ENCODE data around the gene SAP30. TPM values are rescaled to one million over a fixed set of nuclear protein-coding genes. Genes with fewer than 3 reads are reported as not detected.

SAP30 gene
- total and polyA plus RNA-seq, 2 of the 4 experiments (the other 2 are of a cell fraction) = 3.8 to 11.7 TPM

- H2BK20ac ChIP-seq (ENCODE audit: low read depth, low read length) = no peak overlapping the region
- H2AFZ ChIP-seq (replicated peaks; ENCODE audit: low read length, poor library complexity) = no peak overlapping the region
- TF ChIP-seq RFX5 (IDR thresholded peaks at IDR 0.05; ENCODE audit: low read depth, low read length) (no peak), NFE2L2 (IDR thresholded peaks at IDR 0.05; ENCODE audit: low read depth, low read length) (no peak), CEBPB (IDR thresholded peaks at IDR 0.05; ENCODE audit: low read depth, low read length) (no peak), MAZ (IDR thresholded peaks at IDR 0.05; ENCODE audit: borderline replicate concordance, low read depth, low read length) (no peak), MXI1 (IDR thresholded peaks at IDR 0.05; ENCODE audit: borderline replicate concordance, low read depth, low read length) (no peak), RCOR1 (IDR thresholded peaks at IDR 0.05; ENCODE audit: insufficient replicate concordance, low read length) (no peak), FOS (IDR thresholded peaks at IDR 0.05; ENCODE audit: low read depth, low read length) (no peak), POLR2A (IDR thresholded peaks at IDR 0.05; ENCODE audit: low read depth, low read length) (no peak), MAFK (IDR thresholded peaks at IDR 0.05; ENCODE audit: low read depth, low read length) (no peak), SMC3 (IDR thresholded peaks at IDR 0.05; ENCODE audit: low read depth, low read length) (no peak), RAD21 (IDR thresholded peaks at IDR 0.05; ENCODE audit: low read length) (no peak), USF2 (IDR thresholded peaks at IDR 0.05; ENCODE audit: low read depth, low read length) (no peak), CTCF (conservative IDR thresholded peaks at IDR 0.05; ENCODE audit: low read depth, low read length) (no peak), ELK1 (IDR thresholded peaks at IDR 0.05; ENCODE audit: borderline replicate concordance, low read depth, low read length) (no peak), BHLHE40 (IDR thresholded peaks at IDR 0.05; ENCODE audit: low read depth, low read length) (no peak), CHD1 (IDR thresholded peaks at IDR 0.05; ENCODE audit: low read depth, low read length) (no peak)
- H2BK15ac ChIP-seq (ENCODE audit: low read depth, low read length) = no peak overlapping the region
- H3K27ac ChIP-seq (ENCODE audit: insufficient read depth, low read length) = no peak overlapping the region
- no TSS peak for BruUV-seq (replicated peaks)
- H3K9me1 ChIP-seq (ENCODE audit: insufficient read depth, low read length) = no peaks in the 10 kb centered on the region; the same call in 1 of the 2 replicates
- no peak overlapping the region for H3K14ac ChIP-seq (replicated peaks; ENCODE audit: low read depth, low read length)
- dilution Hi-C loops (cut with HindIII; ENCODE audit: low sequenced_read_pairs, unreplicated experiment) = no loop called here
- H3K79me1 ChIP-seq (ENCODE audit: low read depth in 1 of 2, low read length in 2 of 2) = no peaks in the 10 kb centered on the region
- ATAC-seq (ENCODE audit: low read depth) (no peak), DNase-seq (no peak)
- H2AK9ac ChIP-seq (replicated peaks; ENCODE audit: low read depth, low read length, poor library complexity) = no peak overlapping the region
- no peak overlapping the region for H2BK5ac ChIP-seq (ENCODE audit: low read depth, low read length, poor library complexity, severe bottlenecking)
- no peak overlapping the region for H2BK120ac ChIP-seq (ENCODE audit: low read depth, low read length)
- no peaks in the 10 kb centered on the region for H3K27me3 ChIP-seq (ENCODE audit: control insufficient read depth, insufficient read depth, low read length)
- no peak overlapping the region for H3K23ac ChIP-seq (ENCODE audit: low read depth, low read length)
- H3K18ac ChIP-seq (ENCODE audit: low read depth, low read length) = no peak overlapping the region
- no peaks in the 10 kb centered on the region for H3K9me3 ChIP-seq (ENCODE audit: control insufficient read depth, insufficient read depth, low read length)
- H3K36me3 ChIP-seq (ENCODE audit: control insufficient read depth, insufficient read depth, low read length) = no peaks in the 10 kb centered on the region
- intact Hi-C loops (cut with micrococcal nuclease) = no loop called here
- H4K8ac ChIP-seq (ENCODE audit: low read depth in 2 of 2, low read length in 2 of 2) = no peak overlapping the region
- H3K4ac ChIP-seq (ENCODE audit: low read depth, low read length) = no peak overlapping the region
- in situ Hi-C loops (cut with MboI; ENCODE audit: low sequenced_read_pairs) = loop anchor here (5.0 kb wide), 1 partner anchor 93 kb away; no protein-coding TSS in a partner anchor
- no peak overlapping the region for H4K91ac ChIP-seq (ENCODE audit: insufficient read depth, low read depth, low read length)
- H3K9ac ChIP-seq (ENCODE audit: low read depth, low read length) = no peak overlapping the region
- H3K56ac ChIP-seq (ENCODE audit: extremely low read depth, insufficient read depth, low read length) = no peak overlapping the region
- no peaks in the 10 kb centered on the region for H3K4me1 ChIP-seq (ENCODE audit: control insufficient read depth, insufficient read depth, low read length)
- ChIA-PET POLR2A (ENCODE audit: unreplicated experiment) (no interaction called here), CTCF (interaction anchor here (1.6 kb wide), 1 partner anchor 152 kb away, joined by 3 read pairs; no protein-coding TSS in a partner anchor)
- WGBS, 2 experiments (ENCODE audit: extremely low coverage in 2 of 2, insufficient read length in 1 of 2) = 100% methylated on average over 1 of the region's 2 CpGs; no CpG with 5 or more reads in 1 of the 2 experiments
- H4K20me1 ChIP-seq (ENCODE audit: insufficient read depth, low read length) = no peaks in the 10 kb centered on the region
- no peak overlapping the region; the same call in 1 of the 2 replicates for H2AK5ac ChIP-seq (ENCODE audit: low read depth, low read length)
- no peak overlapping the region for H3K4me3 ChIP-seq (ENCODE audit: insufficient read depth, low read depth, low read length)
- no peak overlapping the region for H3K4me2 ChIP-seq (ENCODE audit: low read depth, low read length)
- no peak overlapping the region for H4K5ac ChIP-seq (ENCODE audit: low read depth, low read length)
These were observed 39.3 kb downstream of the SAP30 start for GRCh38 chr4:173410079-173410478.
